Endothelial cell of umbilical vein (primary cell): Measurements from ENCODE around the gene HIP1R. TPM values are rescaled to one million over a fixed set of nuclear protein-coding genes. Genes with fewer than 3 reads are reported as not detected.

Experiments used
- BruUV-seq: library from RNA; stranded (reverse); fragments of 400-500 nt; replicated peaks from 2 replicates; lab custom pipeline; 2021; lab: Mats Ljungman, UMichigan
- CTCF ChIA-PET: fragments of 300-600, 350-600 bp; sonication (Branson Sonifier 250); formaldehyde crosslinking; loops from one replicate; lab custom pipeline; 2021; ENCODE audit warnings: antibody characterized with exemption, inconsistent platforms; lab: Charles Lee
- POLR2A ChIA-PET: fragments of 300-600, 350-600 bp; sonication (Branson Sonifier 250); formaldehyde crosslinking; loops from one replicate; lab custom pipeline; 2021; ENCODE audit warnings: antibody characterized with exemption, inconsistent platforms; lab: Charles Lee
- DNase-seq: peaks from one replicate; pipeline ENCODE4 v3.0.0-alpha.2; 2011; ENCODE audit warnings: low read depth, low spot score
- FAIRE-seq: peaks from 2 replicates; lab custom pipeline; 2011; peaks lifted over from hg19 to GRCh38; lab: Jason Lieb, UNC
- H2AFZ ChIP-seq: 2 replicates; pipeline ENCODE4 v1.6.0; 2012; ENCODE audit warnings: low read depth, low read length, control low read depth, inconsistent platforms
- H3K27ac ChIP-seq: 2 replicates; pipeline ENCODE4 v1.5.1; 2011; ENCODE audit warnings: low read depth, mild to moderate bottlenecking, control low read depth, low read length, moderate library complexity; ENCODE audit not compliant: insufficient read depth
- H3K27me3 ChIP-seq, 2 experiments: 2 replicates each; pipeline versions ENCODE4 v1.6.0 to v1.6.1; 2011; ENCODE audit warnings: low read length in 2 of 2, mixed read lengths in 1 of 2; ENCODE audit not compliant: control insufficient read depth in 2 of 2, insufficient read depth in 2 of 2
- H3K36me3 ChIP-seq, 2 experiments: 2 replicates in 1 of 2; 3 replicates in 1 of 2; pipeline ENCODE4 v1.5.1; 2011; ENCODE audit warnings: low read length in 2 of 2, mild to moderate bottlenecking in 1 of 2, moderate library complexity in 1 of 2; ENCODE audit not compliant: control insufficient read depth in 2 of 2, insufficient read depth in 2 of 2; ENCODE audit errors: extremely low read depth in 1 of 2
- H3K4me1 ChIP-seq: 3 replicates; pipeline ENCODE4 v1.5.1; 2011; ENCODE audit warnings: mild to moderate bottlenecking, low read length; ENCODE audit not compliant: control insufficient read depth, insufficient read depth; ENCODE audit errors: extremely low read depth
- H3K4me2 ChIP-seq: 2 replicates; pipeline ENCODE4 v1.6.1; 2011; ENCODE audit warnings: low read length, control low read depth, mixed read lengths; ENCODE audit not compliant: insufficient read depth
- H3K4me3 ChIP-seq, 3 experiments: fragments of 200-600 bp in 1 of 3; sonication (generic), shearing (Covaris generic) in 1 of 3; replicated peaks in 1 of 3; 2 replicates each; pipeline ENCODE4 v1.5.1; 2011 to 2016; ENCODE audit warnings: control low read depth in 3 of 3, low read length in 3 of 3, mild to moderate bottlenecking in 2 of 3, inconsistent platforms in 1 of 3, low read depth in 1 of 3, moderate library complexity in 1 of 3; ENCODE audit not compliant: insufficient read depth in 1 of 3
- H3K79me2 ChIP-seq: 2 replicates; pipeline ENCODE4 v1.6.0; 2012; ENCODE audit warnings: low read length, inconsistent platforms; ENCODE audit not compliant: control insufficient read depth, insufficient read depth
- H3K9ac ChIP-seq: replicated peaks from 2 replicates; pipeline ENCODE3; 2011; ENCODE audit warnings: low read length, control low read depth; ENCODE audit not compliant: insufficient read depth; ENCODE audit errors: extremely low read depth
- H3K9me1 ChIP-seq: replicated peaks from 3 replicates; pipeline ENCODE4 v1.6.0; 2011; ENCODE audit warnings: mild to moderate bottlenecking, low read length; ENCODE audit not compliant: control insufficient read depth, insufficient read depth; ENCODE audit errors: extremely low read depth
- H3K9me3 ChIP-seq: replicated peaks from 2 replicates; pipeline ENCODE4 v1.5.1; 2012; ENCODE audit warnings: low read length, inconsistent platforms; ENCODE audit not compliant: control insufficient read depth, insufficient read depth
- H4K20me1 ChIP-seq: replicated peaks from 2 replicates; pipeline ENCODE3; 2011; ENCODE audit warnings: mild to moderate bottlenecking, low read length; ENCODE audit not compliant: control insufficient read depth, insufficient read depth; ENCODE audit errors: extremely low read depth
- EZH2 ChIP-seq: IDR thresholded peaks from 2 replicates; pipeline ENCODE4 v1.6.1; 2012; ENCODE audit warnings: borderline replicate concordance, low read depth, mild to moderate bottlenecking, moderate library complexity, low read length, inconsistent platforms; ENCODE audit not compliant: severe bottlenecking
- FOS ChIP-seq: IDR thresholded peaks from 2 replicates; pipeline ENCODE4 v1.6.1; 2011; ENCODE audit warnings: mild to moderate bottlenecking, low read length, moderate library complexity, borderline replicate concordance; ENCODE audit not compliant: insufficient read depth
- JUN ChIP-seq: IDR thresholded peaks from 2 replicates; pipeline ENCODE4 v1.6.1; 2011; ENCODE audit warnings: borderline replicate concordance, low read depth; ENCODE audit not compliant: insufficient read length, insufficient read depth
- MYC ChIP-seq: IDR thresholded peaks from one replicate; pipeline ENCODE4 v1.6.1; 2011; ENCODE audit warnings: mild to moderate bottlenecking, low read depth, low read length
- POLR2A ChIP-seq: IDR thresholded peaks from 2 replicates; pipeline ENCODE4 v1.6.1; 2012; ENCODE audit warnings: low read depth, mild to moderate bottlenecking, control low read depth, low read length
- POLR2AphosphoS5 ChIP-seq: IDR thresholded peaks from 2 replicates; pipeline ENCODE4 v1.6.1; 2012; ENCODE audit warnings: low read depth, mild to moderate bottlenecking, control low read depth, low read length, moderate library complexity; ENCODE audit not compliant: insufficient read depth
- dilution Hi-C: fragments of 300-500 bp; cut with MboI; formaldehyde crosslinking; loops from one replicate; pipeline ENCODE4 v1.15.0; 2019; ENCODE audit warnings: low sequenced_read_pairs; ENCODE audit not compliant: extremely low pct_ligation_motif_present
- intact Hi-C: fragments of 100-400 bp; cut with micrococcal nuclease; formaldehyde crosslinking; loops from one replicate; pipeline ENCODE4 v1.10.0; 2022
- polyA plus RNA-seq, 4 experiments: library from polyadenylated mRNA; depleted of rRNA in 3 of 4; stranded (reverse) in 3 of 4; unstranded in 1 of 4; fragments of >200 nt; gene quantifications; 2 replicates each; pipeline versions ENCODE4 v1.2.1 to v1.2.3, GENCODE V29; 2011 to 2012; ENCODE audit warnings: missing spikeins in 1 of 4
- total RNA-seq: library from RNA; stranded (reverse); gene quantifications from 2 replicates; pipeline ENCODE4 v1.2.3, GENCODE V29; 2021
- TF ChIP-seq, protein P1 (sequence below): IDR thresholded peaks from 2 replicates; pipeline ENCODE4 v1.6.1; 2011; ENCODE audit not compliant: insufficient read depth, insufficient read length
- TF ChIP-seq, protein P2 (sequence below), 2 donors: IDR thresholded peaks; 1 replicate in 1 of 2; 2 replicates in 1 of 2; pipeline ENCODE4 v1.5.1; 2011; ENCODE audit warnings: low read length in 2 of 2, mild to moderate bottlenecking in 2 of 2, moderate library complexity in 2 of 2, control low read depth in 1 of 2, inconsistent platforms in 1 of 2, low read depth in 1 of 2; ENCODE audit not compliant: insufficient read depth in 1 of 2; ENCODE audit errors: extremely low read depth in 1 of 2

The HIP1R gene
- total and polyA plus RNA-seq, 2 donors (not counting 3 experiments of a cell fraction or from before 2014, with no cell fraction given) = 111 to 122 TPM

DNA sequence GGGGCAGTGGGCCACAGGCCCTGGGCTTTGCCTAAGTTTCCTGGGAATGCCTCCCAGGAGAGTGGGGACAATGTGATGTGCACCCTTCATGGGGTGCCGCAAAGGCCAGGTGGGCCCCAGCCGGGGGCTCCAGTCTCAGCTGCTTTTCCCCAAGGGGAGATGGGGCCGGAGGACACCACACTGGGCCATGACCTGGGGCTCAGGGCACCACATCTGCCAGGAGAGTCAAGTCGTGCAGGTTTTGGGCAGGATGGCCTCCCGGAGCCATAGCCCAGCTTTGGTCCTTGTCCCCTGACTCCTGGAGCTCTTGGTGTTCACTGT is 12.2 kb downstream of the HIP1R start:
- no peak for FAIRE-seq
- H3K9ac ChIP-seq = no peak overlapping the region
- peaks cover 0 to 27% of the 10 kb centered on the region in 2 experiments for H3K36me3 ChIP-seq
- no peaks in the 10 kb centered on the region for H4K20me1 ChIP-seq
- TF ChIP-seq, protein P1, sequence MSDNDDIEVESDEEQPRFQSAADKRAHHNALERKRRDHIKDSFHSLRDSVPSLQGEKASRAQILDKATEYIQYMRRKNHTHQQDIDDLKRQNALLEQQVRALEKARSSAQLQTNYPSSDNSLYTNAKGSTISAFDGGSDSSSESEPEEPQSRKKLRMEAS = no peak
- TF ChIP-seq EZH2 = no peak
- TF ChIP-seq FOS = no peak
- TF ChIP-seq, protein P2, sequence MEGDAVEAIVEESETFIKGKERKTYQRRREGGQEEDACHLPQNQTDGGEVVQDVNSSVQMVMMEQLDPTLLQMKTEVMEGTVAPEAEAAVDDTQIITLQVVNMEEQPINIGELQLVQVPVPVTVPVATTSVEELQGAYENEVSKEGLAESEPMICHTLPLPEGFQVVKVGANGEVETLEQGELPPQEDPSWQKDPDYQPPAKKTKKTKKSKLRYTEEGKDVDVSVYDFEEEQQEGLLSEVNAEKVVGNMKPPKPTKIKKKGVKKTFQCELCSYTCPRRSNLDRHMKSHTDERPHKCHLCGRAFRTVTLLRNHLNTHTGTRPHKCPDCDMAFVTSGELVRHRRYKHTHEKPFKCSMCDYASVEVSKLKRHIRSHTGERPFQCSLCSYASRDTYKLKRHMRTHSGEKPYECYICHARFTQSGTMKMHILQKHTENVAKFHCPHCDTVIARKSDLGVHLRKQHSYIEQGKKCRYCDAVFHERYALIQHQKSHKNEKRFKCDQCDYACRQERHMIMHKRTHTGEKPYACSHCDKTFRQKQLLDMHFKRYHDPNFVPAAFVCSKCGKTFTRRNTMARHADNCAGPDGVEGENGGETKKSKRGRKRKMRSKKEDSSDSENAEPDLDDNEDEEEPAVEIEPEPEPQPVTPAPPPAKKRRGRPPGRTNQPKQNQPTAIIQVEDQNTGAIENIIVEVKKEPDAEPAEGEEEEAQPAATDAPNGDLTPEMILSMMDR (IDR thresholded peaks at IDR 0.05; ENCODE audit: extremely low read depth in 1 of 2, insufficient read depth in 1 of 2, low read depth in 1 of 2, low read length in 2 of 2) = no peak
- TF ChIP-seq POLR2A = no peak
- no peak for TF ChIP-seq JUN
- no peak for TF ChIP-seq MYC
- TF ChIP-seq POLR2AphosphoS5 = no peak
- BruUV-seq = no TSS peak
- intact Hi-C loops = no loop called here
- no peak overlapping the region for H3K4me3 ChIP-seq
- no peaks in the 10 kb centered on the region for H3K9me1 ChIP-seq
- ChIA-PET CTCF (interaction anchor here (1.2 to 1.4 kb wide), 2 partner anchors 54 kb away, joined by 5 to 6 read pairs; no protein-coding TSS in a partner anchor), POLR2A (no interaction called here)
- H3K4me1 ChIP-seq = peaks cover 21% of the 10 kb centered on the region
- H3K27ac ChIP-seq = no peak overlapping the region
- no peak overlapping the region for H3K4me2 ChIP-seq
- peaks cover 46% of the 10 kb centered on the region for H3K79me2 ChIP-seq
- no peaks in the 10 kb centered on the region for H3K27me3 ChIP-seq
- no peak overlapping the region for H2AFZ ChIP-seq
- no peak for DNase-seq
- no peaks in the 10 kb centered on the region for H3K9me3 ChIP-seq
- dilution Hi-C loops = no loop called here
